RPMI8226 (cell line): Measurements from ENCODE around the gene EPB41L5.

Experiments used
- DNase-seq: peaks from one replicate; pipeline ENCODE4 v3.0.0-alpha.2; 2015

Gene EPB41L5

DNA sequence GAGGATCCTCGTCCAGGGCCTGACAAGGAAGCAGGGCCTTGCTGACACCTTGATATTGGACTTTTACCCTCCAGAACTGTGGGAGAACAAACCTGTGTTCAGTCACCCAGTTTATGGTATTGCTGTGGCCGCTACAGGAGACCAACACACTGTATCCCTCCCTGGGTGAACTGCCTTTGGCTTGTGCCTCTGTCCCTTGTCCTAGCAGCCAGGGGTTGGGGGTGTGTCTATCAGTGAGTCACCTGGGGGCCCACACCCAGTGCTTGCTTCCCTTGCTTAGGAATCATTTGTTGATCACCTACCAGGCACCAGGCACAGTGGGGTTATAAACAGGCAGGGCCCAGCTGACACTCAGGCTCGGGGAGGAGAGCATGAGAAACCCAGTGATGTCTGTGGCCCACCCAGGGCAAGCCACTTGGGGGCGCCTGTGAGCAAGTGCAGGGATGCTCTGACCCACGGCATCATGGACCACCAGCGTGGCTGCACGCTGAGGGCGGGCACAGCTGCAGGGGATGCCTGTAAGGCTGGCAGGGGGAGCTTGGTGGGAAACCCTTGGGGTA, 193.2 kb downstream of the EPB41L5 start:
- peak; percentile 29 for DNase-seq

DNA sequence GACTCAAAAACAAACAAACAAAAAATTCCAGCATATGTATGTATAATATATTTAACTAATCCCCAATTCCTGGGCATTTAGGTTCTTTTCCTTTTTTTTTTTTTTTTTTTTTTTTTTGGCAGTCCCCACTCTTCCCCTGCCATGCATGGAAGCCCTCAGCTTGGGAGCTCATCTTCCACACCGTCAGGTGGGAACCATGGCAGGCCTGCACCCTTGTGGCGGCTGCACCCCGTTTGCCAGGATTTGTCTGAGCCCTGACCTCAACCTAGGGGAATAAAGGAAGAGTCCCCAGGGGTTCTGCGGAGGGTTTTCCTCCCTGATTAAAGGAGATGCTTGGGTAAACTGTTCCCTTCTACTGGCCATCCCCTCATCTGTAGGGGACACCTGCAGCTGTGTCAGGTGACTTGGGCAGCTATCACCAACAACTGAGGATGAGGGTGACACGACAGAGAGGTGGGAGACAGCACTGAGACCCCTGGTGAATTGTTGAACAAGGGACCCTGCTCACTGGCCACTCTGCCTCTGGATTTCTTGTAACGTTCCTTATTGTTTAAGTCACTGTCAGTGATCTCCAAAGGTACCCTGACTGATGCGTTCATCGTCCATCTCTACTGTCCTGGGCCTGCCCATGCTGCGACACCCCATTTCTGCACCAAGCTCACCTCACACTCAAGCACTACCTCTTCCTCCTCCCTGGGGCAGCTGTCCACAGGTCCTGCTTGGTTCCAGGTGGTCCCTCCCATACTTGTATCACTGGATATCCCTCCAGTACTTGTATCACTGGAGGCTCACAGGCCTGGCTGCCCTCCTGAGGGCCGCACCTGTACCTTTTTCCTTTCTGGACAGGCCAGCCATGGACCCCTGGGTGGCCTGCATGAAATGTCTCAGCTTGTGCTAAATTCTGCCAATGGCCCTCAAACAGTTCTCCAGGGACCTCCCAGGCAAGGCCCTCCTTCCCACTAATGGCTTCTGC, 195.8 kb downstream of the EPB41L5 start:
- no peak for DNase-seq

DNA sequence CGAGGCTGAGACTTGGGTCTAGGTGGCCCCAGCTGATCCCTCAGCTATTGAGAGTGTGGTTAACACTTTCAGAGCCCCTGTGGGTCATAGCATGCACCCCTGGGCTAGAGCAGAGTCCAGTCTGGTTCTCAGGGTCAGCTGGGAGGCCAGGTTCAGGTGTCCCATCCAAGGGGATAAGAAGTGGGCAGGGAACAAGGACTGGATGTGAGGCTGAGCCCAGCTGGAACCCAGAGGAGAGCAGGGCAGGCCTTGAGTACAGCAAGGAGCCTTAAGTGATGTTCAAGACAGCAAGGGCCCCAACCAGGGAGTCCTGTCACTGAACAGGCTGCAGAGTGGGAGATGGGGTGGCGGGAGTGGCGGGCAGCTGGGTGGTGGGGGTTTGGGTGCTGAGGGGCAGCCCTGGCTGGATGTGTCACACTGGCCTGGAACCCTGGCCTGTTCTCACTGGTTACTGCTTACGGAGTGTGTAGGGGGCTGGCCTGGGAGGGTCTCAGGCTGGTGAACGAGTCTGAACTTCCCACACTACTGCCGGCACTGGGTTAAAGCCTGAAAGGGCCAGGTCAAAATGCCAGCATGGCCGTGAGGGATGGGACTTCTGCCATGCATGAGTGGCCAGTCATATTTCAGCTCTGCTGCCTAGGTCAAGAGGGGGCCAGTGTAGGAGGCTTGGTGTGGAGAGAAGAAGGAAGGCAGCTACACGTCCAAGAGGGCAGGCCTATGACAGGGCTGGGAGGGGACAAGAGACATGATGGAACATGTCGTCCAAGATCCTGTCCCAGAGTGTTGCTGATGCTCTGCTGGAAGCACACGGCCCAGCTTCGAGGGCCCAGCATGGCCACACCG, 196.8 kb downstream of the EPB41L5 start:
- no peak for DNase-seq

DNA sequence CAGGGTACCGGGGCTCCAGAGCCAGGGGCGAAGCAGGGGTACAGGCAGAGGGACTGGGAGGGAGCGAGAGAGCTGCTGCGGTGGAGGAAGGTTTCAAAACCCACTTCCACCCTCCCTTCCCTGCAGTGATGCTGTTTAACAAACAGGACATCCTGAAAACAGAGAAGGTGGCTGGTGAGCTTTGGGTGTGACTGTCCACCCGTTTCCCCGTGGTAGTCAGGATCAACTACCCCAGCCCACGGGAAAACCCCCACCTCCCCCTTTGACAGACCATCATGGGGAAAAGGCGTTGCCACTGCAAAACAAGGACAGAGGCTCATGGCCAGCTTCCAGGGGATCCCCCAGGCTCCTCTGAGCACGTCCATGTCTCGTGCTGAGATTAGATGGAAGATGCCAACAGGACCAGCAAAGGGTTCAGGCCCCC, 197.4 kb downstream of the EPB41L5 start:
- DNase-seq = no peak

DNA sequence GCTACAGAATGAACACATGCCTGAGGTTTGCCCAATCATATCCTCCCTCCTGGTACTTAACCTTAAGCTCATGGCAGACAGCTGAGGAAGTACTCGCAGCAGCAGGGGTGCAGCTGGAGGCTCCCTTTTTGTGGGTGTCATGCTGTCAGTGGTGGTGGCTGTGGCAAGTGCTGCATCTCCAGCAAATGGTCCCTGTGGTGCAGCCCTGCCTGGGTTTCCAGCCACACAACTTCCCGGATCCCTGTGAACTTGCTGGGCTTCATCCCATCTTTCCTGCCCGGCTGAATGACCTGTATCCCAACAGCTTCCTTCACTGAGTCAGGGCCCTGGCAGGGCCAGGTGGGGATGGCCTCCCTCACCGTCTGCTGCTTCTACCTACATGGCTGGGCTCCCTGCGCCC, 205.3 kb downstream of the EPB41L5 start:
- DNase-seq = no peak

DNA sequence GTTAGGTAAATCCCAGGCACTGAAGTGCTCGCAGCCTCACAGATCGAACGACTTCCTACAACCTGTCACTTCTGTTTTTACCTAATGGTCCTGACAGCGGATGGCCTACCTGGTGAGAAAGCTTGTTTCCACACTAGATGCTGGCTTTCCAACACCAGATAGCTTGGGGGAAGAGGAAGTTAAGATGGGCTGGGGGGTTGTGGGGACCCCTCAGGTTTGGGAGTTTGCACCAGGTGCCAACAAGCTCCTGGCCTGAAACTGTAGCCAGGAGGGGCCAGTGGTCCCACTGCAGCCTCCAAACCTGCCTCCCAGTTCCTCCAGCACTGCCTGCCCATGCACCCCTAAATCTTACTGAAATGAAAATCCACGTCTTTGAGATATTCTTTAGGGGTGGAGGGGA, 206.4 kb downstream of the EPB41L5 start:
- DNase-seq = no peak

DNA sequence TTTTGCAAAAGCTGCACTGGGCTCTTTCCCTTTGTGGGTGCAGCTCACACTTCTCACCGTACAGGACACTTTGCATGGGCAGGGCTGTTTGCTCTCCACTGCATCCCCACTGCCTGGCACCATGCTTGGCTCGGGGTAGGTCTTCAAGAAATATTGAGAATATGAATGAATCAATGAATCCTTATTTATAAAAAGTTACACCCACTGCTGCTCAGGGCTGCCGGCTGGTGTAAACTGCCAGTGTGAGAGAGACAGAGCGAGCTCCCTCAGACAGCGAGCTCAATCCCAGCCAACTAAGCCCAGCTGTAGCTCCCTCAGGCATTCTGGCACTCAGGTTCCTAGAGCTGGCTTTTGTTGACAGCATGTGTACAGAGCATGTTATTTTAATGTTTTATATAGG, 206.9 kb downstream of the EPB41L5 start:
- no peak for DNase-seq

DNA sequence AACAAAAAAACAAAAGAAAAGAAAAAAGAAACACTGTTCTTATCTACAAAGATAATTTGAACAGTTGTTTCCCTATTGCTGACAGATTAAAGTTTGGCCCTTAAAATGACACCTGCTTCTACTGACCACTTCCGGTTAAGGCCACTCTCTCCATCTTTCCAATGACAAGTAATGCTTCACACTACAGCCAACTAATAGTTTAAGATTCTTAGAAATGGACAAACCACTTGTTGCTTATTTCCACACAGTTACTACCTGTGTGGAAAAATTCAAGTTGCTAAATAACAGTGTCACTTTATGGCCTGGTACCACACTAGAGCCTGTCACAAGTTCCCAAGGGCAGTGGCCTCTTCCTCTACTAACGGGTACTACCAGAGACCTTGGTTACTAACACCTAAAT, 207.9 kb downstream of the EPB41L5 start:
- no peak for DNase-seq

DNA sequence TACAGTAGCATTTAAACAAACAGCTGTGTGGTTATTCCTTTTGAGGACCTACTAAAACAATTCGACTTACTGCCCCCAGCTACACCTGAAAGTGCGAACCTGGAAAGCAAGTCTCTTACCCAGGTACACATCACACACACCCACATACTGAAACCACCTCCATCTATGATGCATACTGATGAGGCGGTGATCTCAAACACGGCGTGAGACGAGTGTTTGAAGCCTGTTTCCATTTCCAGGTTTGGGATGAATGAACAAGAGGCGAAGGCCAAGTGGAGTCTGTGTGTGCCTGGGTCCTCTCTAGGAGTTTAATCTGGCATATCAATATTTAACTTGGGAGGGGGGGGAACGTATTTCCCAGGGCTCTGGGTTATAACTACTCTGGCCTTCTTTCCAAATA, 208.7 kb downstream of the EPB41L5 start:
- no peak for DNase-seq

DNA sequence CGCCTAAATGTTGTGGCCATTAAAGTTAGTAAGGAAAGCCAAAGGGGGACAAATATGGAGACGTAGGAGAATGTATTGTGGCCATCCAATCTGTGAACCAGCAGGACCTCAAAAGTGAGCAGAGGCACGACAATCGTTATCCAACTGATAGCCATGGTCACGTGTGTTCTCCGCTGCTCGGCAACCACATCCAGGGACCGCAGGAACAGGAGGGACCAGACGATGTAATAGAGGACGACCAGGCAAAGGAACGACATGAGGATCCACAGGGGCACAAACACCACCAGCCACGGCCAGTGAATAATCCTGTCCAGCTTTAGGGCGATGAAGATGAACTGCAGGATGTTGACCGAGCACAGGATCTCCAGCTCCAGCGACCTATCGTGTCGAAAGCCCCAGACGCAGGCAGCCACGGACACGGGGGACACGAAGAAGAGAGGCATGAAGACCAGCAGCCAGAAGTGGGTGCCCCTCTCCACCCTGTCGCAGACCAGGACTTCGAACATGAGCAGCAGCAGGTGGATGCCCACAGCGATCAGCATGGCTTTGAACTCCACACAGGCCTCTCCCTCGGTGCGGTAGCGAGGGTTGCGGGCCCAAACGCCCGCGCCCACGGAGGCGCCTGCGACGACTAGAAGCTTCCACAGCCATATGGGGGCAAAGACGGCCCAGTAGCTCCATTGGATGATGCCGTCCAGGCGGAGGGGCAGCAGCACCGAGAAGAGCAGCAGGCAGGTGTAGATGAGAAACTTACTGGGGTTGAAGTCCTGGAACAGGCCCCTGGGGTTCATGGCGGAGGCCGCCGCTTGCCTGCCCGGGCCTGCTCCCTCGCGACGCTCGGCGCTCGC, 209.5 kb downstream of the EPB41L5 start:
- no peak for DNase-seq

DNA sequence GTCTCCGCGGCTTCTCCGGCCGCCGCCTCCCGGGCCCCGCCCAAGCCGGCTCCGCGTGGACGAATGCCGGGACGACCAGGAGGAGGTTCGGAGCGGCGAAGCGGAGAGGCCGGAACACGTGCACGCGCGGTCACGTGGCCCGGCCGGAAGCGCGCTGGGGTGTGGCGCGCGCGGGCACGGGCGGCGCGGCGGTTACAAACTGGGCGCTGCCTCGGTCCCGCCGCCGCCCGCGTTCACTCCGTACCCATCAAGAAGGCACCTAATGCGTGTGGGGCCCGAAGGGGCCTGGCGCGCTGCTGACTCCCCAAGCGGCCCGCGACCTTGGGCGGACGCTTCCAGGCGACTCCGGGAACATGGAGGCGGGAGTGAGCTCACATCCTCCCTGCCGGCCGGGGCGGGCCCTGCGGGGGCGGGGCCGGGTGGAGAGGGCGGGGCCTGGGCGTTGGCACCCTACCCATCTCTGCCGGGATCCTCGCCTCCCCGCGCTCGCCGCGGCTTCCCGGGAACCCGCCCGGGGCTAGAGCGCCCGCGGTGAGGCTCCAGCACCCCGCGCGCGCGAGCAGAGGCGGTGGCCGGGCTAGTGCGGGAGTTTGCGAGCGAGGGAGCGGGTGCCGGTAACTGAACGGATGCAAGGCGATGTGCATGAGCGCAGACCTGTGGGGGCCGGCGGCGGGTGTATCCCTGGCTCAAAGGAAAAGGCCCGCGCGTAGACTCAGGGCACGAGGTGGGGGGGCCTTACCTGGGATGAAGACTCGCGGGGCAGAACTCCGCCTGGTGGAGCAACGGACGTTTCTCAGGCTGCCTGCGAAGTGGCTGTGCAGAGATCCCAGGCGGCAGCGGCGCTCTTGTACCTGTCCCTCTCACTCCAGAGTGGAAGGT, 210.4 kb downstream of the EPB41L5 start, which contains the start of gene TMEM185B:
Gene TMEM185B (minus strand): TSS at position 367 of the 879 bp plus-strand sequence. CDS start 424 bp downstream, outside the sequence.
- peak; percentile 84 for DNase-seq

DNA sequence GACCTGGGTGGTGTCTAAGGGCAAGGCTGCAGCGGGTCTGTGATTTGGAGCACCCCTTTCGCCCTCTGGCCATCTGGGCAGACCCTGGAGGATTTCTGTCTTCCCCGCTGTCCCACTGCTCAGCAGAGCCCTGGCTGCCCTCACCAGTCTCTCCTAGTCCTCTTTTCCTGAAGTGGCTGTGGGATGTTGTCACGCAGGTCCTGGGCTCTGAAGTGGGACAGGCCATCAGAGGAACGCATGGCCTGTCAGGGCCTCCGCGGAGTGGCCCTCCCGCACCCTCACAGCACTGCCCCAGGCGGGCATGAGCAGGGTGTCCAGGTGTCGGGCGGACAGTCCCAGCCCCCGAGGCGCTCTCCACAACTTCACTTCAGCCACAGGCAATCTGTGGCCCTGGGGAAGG, 211.4 kb downstream of the EPB41L5 start:
- no peak for DNase-seq

DNA sequence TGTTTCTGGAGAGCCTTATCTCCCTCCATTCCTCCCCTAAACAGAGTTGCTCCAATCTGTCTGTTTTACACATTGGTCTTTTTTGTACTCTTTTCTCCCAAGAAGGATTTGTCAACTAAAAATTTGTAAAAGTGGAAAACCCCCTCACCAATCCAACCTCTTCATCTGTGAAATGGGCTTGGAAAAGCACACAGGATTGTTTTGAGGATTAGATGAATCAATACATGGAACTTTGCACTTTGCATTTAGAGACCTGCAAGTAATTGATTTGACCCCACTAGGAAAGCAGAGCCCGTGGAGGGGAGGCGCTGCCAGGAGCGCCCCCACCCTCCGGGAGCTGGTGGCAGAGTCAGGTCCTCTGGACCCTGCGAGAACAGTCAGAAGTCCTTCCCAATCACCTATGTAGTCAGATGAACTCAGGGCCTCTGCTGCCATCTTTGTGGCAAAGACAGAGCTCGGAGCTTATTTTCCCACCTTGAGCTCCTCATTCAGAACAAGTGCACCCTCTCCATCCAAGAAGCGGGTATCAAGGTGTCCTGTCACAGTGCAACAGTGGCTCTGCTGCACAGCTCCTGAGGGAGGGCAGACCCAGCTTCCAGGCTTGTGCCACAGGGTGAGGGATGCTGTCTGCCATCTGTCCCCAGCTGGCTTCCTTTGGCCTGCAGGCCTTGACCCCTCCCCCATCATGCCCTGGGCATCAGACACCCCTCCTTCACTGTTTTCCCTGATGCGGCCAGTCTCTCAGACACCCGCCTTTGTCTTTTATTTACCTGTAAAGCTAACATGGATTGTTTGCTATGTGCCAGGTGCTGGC, 212.1 kb downstream of the EPB41L5 start:
- DNase-seq = no peak

DNA sequence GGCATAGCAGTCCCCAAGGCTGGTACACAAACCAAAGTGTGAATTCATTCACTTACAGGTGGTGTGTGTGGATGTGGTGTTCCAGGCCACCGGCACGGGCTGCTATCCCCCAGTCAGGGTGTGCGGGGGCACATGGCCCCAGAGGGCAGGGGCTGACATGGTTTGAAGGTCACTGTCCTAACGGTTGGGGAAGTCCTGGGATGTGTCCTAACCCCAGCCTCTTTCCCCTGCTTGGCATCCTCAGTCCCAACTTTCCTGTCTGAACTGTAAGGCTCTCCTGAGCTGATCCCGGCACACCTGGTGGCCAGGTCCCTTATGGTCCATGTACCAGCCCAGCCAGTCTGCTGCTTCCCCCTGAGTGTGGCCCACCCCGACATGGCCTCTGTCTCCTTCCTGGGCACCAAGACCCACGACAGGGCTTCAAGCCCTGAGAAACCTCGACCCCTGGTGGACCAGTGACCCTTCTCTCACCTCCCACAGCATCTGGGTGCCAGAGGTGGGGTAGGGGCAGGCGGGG, 212.7 kb downstream of the EPB41L5 start:
- no peak for DNase-seq

DNA sequence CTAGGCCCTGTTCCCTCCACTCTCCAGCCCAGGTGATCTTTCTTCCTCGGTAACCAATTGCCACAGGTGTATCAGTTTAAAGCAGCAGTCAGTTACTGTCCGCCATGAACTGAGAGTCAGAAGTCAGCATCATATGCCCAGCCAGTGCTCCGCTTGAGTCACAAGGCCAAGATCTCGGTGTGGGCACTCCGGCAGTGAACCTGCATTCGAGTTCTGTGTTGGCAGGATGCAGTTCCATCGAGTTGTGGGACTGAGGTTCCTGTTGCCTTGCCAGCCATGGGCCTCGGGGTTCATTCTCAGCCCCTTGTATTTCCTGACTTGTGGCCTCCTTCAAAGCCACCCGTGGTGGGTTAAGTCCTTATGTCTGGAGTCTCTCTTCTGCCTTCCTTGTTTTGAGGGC, 213.4 kb downstream of the EPB41L5 start:
- no peak for DNase-seq

DNA sequence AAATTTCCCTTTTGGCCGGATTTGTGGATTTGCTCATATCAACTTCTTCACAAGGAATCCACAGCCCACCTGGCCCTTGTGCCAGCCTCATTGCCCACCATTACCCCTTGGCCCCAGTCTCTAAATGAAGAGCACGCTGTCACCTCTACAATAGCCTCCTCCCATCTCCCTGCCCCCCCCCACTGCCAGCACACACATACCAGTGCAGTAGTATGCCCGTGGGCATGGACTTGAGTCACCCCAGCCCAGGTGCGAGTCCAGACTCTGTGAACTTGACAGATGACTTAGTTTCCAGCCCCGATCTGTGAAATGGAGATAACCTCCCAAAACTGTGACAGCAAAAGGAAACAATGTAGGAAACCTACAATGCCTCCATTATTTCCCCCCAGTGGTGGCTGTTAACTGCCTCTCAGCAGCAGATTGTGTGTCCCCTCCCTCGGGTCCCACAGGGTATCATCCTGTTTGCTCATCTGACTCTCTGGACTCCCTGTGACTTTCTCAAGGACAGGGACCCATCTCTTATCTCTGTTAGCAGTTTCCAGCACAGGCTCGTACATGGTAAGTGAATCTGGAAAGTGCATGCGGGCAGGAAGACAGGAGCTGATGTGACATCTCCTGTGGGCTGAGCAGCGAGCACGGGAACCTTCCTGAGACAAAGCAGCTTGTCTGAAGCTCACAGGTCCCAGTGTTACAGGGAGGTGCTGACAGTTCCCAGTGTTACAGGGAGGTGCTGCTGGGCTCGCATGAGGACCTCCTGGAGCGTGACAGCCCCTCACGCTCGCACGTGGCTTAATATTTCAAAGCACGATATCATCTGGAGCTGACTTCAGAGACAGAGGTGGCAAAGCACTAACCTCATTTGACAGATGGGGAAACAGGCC, 214.5 kb downstream of the EPB41L5 start:
- no peak for DNase-seq

DNA sequence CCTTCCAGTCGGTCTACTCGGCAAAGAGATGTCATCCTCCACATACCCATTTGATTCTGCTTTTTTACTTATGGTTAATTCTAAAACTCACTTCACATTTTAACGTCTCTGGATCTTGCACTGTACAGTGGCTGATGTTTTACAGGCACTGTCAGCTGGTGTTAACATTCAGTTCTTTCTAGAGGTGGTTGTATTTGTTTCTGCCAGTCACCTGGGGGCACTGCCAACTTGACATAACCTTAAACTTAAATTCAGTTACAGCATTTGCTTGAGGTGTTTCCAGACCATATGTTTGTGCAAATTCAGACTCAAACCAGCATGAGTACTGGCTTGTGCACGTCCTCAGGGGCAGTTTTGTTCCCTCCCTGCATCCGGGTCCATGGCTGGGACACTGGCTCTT, 215.6 kb downstream of the EPB41L5 start:
- peak; percentile 35 for DNase-seq
